Esophagus (tissue), 2 donors: ENCODE results near the gene PTDSS2. TPM values are rescaled to one million over a fixed set of nuclear protein-coding genes. Genes with fewer than 3 reads are reported as not detected.
A peak's percentile ranks its signal among the peaks of the same experiment; 100 is the strongest.

Experiments used
- H3K27ac ChIP-seq, 2 donors: one replicate each; pipeline ENCODE4 v1.5.1; 2013; ENCODE audit warnings: low read depth in 2 of 2, mild to moderate bottlenecking in 2 of 2, inconsistent platforms in 1 of 2, low read length in 1 of 2, moderate library complexity in 1 of 2
- H3K27me3 ChIP-seq, 2 donors: one replicate each; pipeline ENCODE4 v1.6.1; 2013; ENCODE audit warnings: low read length in 2 of 2, control low read depth in 1 of 2, mild to moderate bottlenecking in 1 of 2; ENCODE audit not compliant: insufficient read depth in 2 of 2, control insufficient read depth in 1 of 2
- H3K36me3 ChIP-seq, 2 donors: one replicate each; pipeline ENCODE4 v1.6.1; 2013; ENCODE audit warnings: low read length in 1 of 2; ENCODE audit not compliant: control insufficient read depth in 2 of 2, insufficient read depth in 2 of 2
- H3K4me1 ChIP-seq, 2 donors: one replicate each; pipeline ENCODE4 v1.6.1; 2013; ENCODE audit warnings: low read length in 1 of 2; ENCODE audit not compliant: control insufficient read depth in 2 of 2, insufficient read depth in 2 of 2
- H3K4me3 ChIP-seq, 2 donors: one replicate each; pipeline ENCODE4 v1.5.1; 2013; ENCODE audit warnings: low read length in 2 of 2, mild to moderate bottlenecking in 2 of 2, low read depth in 1 of 2, moderate library complexity in 1 of 2
- H3K9me3 ChIP-seq, 2 donors: one replicate each; pipeline ENCODE4 v1.6.1; 2013; ENCODE audit warnings: mild to moderate bottlenecking in 2 of 2, low read depth in 1 of 2, low read length in 1 of 2, moderate library complexity in 1 of 2; ENCODE audit not compliant: control insufficient read depth in 2 of 2, insufficient read depth in 1 of 2
- WGBS, 2 donors: extraction: QIAGEN DNeasy Blood & Tissue Kit; methylation state at CpG; one replicate each; pipeline ENCODE4 v1.1.7; 2013; 5-methylcytosine and 5-hydroxymethylcytosine counted together
- polyA plus RNA-seq, 2 donors: library from polyadenylated mRNA; stranded (reverse); fragments of 200-250 nt; gene quantifications; one replicate each; pipeline ENCODE4 v1.2.3, GENCODE V29; 2013
- donor health status: healthy with polysubstance abuse.
- donor health status: Bipolar disorder and iron deficiency.

The PTDSS2 gene
- polyA plus RNA-seq, 2 donors = 12.4 to 20.5 TPM

- Histone ChIP-seq H3K9me3 (no peaks in the 10 kb centered on the region), H3K4me3 (peak overlapping the region in 1 of 2 donors; percentile 15), H3K27ac (no peak overlapping the region), H3K27me3 (peaks cover 0 to 5% of the 10 kb centered on the region in 2 donors), H3K36me3 (no peaks in the 10 kb centered on the region), H3K4me1 (peaks cover 4 to 13% of the 10 kb centered on the region in 2 donors)
- 55 to 57% methylated on average over 13 of the region's 14 CpGs for WGBS, 2 donors
Measured at GRCh38 chr11:413120-414081, 36.7 kb upstream of the PTDSS2 start.

DNA sequence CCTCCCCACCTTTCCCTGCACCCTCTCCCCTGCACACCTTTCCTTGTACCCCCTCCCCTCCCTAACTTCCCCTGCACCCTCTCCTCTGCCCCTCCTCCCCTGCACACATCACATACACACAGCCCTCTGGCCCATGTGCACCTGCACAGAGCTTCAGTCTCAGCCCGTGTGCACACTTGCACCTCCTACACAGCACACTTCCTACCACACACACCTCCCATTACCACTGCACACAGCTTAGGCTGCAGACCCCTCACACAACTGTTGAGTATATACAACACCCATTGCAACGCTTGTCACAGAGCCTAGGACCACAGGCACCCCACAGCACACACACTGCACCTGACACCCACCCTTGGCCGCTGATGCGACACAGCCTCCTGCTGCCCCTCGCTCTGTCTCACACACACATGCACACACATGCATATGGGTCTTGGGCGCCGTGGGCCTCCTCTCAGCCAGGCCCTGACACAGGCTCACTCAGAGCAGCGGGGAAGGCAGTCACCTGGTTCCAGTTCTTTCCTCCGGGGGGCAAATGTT, 35.7 kb upstream of the PTDSS2 start:
- Histone ChIP-seq H3K4me1 (peaks cover 4 to 13% of the 10 kb centered on the region in 2 donors), H3K4me3 (peak overlapping the region; percentile 23 to 38), H3K9me3 (no peaks in the 10 kb centered on the region), H3K27me3 (peaks cover 0 to 5% of the 10 kb centered on the region in 2 donors), H3K27ac (peak overlapping the region; percentile 35 to 51), H3K36me3 (no peaks in the 10 kb centered on the region)
- 52 to 60% methylated on average over 9 of the region's 9 CpGs for WGBS, 2 donors

DNA sequence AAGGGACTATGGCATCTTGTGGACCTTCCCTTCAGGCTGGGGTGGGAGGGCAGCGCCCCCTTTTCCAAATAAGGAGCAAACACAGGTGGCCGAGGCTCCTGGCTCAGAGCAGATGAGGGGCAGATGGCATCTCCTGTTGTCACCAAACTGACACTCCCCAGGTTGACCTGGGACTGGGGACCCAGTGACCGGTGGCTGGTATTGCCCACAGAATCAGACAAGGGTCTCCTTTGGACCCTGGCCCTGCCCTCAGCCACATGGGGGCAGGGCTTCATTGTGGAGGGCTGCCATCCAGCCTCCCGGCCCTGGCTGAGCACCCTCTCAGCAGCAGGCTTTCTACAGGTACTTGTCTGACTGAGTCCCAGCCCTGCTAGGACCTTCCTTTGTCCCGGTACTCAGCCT, 34.4 kb upstream of the PTDSS2 start:
- H3K9me3 ChIP-seq = no peaks in the 10 kb centered on the region
- peaks cover 4 to 13% of the 10 kb centered on the region in 2 donors for H3K4me1 ChIP-seq
- peaks cover 0 to 5% of the 10 kb centered on the region in 2 donors for H3K27me3 ChIP-seq
- 57 to 61% methylated on average over 5 of the region's 5 CpGs for WGBS, 2 donors
- peak overlapping the region; percentile 58 to 66 for H3K4me3 ChIP-seq
- peak overlapping the region; percentile 71 to 89 for H3K27ac ChIP-seq
- H3K36me3 ChIP-seq = no peaks in the 10 kb centered on the region

GRCh38 chr11:416051-416756, 33.9 kb upstream of the PTDSS2 start:
- 8 to 12% methylated on average over 45 of the region's 45 CpGs for whole genome bisulfite sequencing, 2 donors

DNA sequence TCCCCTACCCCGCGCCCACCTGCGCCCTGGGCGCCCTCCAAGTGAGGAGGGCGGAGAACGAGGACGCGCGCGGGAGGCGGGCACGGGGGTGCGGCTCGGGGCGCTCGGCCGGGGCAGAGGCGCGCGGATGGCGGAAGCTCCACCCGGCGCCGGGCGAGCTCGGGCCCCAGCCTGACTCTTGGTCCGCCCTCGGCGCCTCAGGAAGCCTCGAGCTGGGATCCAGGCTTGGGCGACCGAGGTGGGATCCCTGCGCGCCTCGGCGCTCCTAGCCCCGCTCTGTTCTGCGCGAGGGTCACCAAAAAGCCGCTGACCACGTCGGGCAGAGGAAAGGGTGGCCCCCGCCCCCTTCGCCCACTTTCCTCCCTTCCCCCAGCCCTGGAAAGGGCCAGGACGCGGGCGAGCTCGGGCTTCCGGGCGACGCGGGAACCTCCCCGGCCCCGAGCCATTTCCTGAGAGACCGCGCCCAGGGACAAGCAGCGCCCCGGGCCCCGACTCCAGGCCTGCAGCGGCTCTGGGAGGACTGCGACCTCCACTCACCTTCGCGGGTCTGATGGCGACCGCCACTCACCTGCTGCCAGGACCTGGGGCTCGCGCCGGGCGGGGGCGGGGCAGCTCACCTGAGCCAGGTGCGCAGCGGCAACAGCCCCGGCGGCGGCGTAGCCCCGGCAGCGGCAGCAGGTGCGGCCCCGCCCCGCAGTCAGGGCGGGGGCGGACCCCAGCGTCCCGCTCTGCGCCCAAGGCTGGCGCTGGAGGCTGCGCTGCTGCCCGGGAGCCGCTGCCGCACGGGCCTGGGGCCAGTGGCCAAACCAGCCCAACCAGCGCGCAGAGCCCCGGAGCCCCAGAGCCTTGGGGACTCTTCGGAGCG, 33.1 kb upstream of the PTDSS2 start:
- Histone ChIP-seq H3K4me3 (peak overlapping the region; percentile 58 to 66), H3K9me3 (no peaks in the 10 kb centered on the region), H3K4me1 (peaks cover 4 to 17% of the 10 kb centered on the region in 2 donors), H3K27ac (peak overlapping the region; percentile 71 to 89), H3K27me3 (peaks cover 0 to 5% of the 10 kb centered on the region in 2 donors), H3K36me3 (peaks cover 0 to 2% of the 10 kb centered on the region in 2 donors)
- WGBS, 2 donors = 1% methylated on average over 69 to 97 of the region's 97 CpGs

More at GRCh38 chr11:416051-416756, 33.9 kb upstream of the PTDSS2 start:
- Histone ChIP-seq H3K27me3 (peaks cover 0 to 5% of the 10 kb centered on the region in 2 donors), H3K36me3 (peaks cover 0 to 2% of the 10 kb centered on the region in 2 donors), H3K9me3 (no peaks in the 10 kb centered on the region), H3K4me3 (peak overlapping the region; percentile 58 to 66), H3K4me1 (peaks cover 4 to 17% of the 10 kb centered on the region in 2 donors), H3K27ac (peak overlapping the region; percentile 71 to 89)

DNA sequence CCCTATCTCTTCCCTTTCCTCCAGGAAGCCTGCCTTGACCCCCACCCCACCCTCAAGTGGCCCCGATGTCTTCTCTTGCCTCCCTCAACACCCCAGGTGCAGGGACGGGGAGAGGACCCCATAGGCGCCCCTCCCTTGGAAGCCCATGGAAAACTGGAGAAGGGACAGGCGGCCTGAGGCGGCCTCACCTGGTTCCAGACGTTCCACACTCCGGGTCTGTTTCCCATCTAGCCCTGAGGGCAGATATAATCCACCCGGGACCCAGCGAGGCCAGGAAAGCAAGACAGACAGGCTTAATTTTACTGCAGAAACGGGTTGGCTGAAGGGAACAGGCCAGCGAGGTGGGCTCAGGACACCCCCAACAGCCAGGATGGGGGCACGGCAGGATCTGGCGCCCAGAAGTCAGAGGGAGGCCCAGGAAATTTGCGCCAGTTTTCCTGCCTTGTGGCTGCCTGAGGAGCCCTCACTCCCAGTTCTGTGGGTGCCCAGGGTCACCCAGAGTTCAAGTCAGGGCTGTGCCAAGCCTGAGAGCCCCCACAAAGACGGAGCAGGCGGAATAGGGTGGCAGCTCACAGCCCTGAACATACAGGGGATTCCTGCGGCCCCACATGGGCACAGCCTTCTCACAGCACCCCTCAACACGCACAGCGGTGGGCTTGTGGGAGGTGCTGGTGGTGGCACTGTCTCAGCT, 32.3 kb upstream of the PTDSS2 start:
- Histone ChIP-seq H3K4me1 (peaks cover 4 to 16% of the 10 kb centered on the region in 2 donors), H3K9me3 (no peaks in the 10 kb centered on the region), H3K4me3 (peak overlapping the region; percentile 58 to 66), H3K27ac (peak overlapping the region in 1 of 2 donors; percentile 71), H3K36me3 (peaks cover 0 to 2% of the 10 kb centered on the region in 2 donors), H3K27me3 (peaks cover 0 to 5% of the 10 kb centered on the region in 2 donors)
- WGBS, 2 donors = 56 to 57% methylated on average over 18 to 19 of the region's 19 CpGs

DNA sequence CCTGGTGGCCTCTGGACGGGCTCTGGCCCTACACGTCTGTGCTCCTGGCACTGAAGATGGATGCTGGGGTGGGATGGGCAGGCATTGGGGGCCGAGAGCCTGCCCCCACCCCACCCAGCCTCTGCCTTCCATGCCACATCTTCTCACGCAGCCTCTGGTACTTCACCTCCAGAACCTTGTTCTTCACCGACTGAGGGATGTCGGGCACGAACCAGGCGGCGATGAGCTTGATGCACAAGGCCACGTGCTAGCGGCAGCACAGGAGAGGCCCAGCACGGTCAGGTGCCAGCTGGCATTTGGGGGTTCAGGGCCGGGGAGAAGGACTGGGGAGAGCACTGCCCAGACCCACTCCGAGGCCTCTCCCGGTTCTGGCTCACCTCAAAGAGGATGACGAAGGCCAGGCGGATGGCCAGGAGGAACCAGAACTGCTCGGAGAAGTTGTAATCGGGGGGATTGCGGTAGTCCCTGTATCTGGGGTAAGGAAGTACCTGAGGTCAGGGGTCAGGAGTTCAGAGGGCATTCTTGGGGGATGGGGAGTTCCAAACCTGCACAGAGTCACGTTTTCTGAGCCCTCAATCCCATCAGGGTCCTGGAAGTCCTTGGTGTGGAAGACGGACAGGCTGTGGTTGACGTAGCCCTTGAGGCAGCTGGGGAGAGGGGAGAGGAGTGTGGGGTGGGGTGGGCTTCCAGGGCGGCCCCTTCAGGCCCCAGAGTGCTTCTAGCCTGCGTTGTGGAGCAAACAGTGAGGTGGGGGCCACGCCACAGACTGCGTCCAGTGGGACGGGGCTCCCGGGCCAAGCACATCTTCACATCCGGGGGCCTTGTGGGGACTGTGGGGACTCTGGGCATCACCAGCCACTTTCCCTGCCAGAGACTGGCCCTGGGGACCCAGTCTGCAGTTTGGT, 31.5 kb upstream of the PTDSS2 start:
- Histone ChIP-seq H3K4me1 (peaks cover 4 to 8% of the 10 kb centered on the region in 2 donors), H3K4me3 (no peak overlapping the region), H3K27me3 (peaks cover 0 to 5% of the 10 kb centered on the region in 2 donors), H3K27ac (no peak overlapping the region), H3K36me3 (peaks cover 0 to 2% of the 10 kb centered on the region in 2 donors), H3K9me3 (no peaks in the 10 kb centered on the region)
- WGBS, 2 donors = 90 to 92% methylated on average over 24 to 30 of the region's 30 CpGs
